LNCAP (cell line): ENCODE data around the gene AGPAT4.

Experiments
- TF ChIP-seq, protein P1 (sequence below): fragments of 450-650 bp; IDR thresholded peaks from 2 replicates; pipeline ENCODE4 v1.5.1; 2017; ENCODE audit warnings: mild to moderate bottlenecking

AGPAT4 gene

DNA sequence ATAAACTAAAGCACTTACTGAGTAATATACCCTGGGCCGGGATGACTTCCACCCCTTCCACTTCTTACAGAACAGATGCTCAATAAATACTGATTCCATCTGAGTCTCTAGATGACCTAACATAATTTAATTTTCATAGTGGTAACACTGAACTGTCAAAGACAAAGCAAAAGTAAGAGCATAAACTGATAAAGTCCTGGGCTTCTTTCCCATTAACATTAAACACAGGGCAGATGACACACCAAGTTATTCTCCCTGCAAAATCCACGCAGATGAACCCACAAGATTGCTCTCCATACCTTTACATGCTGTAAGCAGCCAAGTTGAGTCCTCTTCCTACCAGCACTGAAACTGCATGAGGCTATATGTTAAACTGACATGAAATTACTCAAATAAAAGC is 27.1 kb downstream of the AGPAT4 start:
- TF ChIP-seq, protein P1, sequence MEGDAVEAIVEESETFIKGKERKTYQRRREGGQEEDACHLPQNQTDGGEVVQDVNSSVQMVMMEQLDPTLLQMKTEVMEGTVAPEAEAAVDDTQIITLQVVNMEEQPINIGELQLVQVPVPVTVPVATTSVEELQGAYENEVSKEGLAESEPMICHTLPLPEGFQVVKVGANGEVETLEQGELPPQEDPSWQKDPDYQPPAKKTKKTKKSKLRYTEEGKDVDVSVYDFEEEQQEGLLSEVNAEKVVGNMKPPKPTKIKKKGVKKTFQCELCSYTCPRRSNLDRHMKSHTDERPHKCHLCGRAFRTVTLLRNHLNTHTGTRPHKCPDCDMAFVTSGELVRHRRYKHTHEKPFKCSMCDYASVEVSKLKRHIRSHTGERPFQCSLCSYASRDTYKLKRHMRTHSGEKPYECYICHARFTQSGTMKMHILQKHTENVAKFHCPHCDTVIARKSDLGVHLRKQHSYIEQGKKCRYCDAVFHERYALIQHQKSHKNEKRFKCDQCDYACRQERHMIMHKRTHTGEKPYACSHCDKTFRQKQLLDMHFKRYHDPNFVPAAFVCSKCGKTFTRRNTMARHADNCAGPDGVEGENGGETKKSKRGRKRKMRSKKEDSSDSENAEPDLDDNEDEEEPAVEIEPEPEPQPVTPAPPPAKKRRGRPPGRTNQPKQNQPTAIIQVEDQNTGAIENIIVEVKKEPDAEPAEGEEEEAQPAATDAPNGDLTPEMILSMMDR, result no peak

DNA sequence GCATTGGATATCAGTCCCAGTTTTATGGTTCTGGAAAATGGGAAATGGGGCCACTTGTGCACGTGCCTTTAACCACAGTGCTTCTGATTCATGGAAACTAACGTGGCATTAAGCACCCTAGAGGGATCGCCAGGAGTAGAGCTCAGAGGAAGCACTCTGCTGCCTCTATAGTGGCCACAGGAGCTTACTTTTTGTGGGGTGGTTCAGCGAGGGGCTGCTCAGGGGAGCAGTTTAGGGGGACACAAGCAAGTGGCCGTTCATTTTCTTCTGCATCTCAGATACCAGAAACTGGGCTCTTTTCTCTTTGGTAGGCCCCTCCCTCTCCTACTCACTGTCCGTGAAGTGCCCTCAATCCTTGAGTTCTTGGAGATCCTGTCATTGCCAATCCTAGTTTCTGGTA is 28.5 kb downstream of the AGPAT4 start:
- TF ChIP-seq, protein P1, result no peak

DNA sequence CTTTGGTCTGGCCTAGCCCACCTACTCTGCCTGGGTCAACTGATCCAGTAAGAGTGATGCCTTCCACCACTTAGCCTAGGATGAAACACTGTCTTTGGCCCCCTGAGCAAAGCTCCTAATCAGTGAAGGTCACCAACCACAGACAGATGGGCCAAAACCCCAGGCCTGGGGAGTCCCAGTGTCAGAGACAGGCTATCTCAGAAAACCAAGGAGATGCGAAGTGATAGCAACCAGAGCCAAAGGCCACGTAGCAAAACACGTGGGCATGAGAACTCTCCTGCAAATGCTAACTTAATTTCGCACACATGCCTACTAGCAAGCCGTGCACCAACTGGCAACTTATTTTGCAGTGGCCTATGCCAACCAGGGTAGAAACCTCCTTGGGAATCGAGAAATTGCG is 29.1 kb downstream of the AGPAT4 start:
- TF ChIP-seq, protein P1, result no peak

DNA sequence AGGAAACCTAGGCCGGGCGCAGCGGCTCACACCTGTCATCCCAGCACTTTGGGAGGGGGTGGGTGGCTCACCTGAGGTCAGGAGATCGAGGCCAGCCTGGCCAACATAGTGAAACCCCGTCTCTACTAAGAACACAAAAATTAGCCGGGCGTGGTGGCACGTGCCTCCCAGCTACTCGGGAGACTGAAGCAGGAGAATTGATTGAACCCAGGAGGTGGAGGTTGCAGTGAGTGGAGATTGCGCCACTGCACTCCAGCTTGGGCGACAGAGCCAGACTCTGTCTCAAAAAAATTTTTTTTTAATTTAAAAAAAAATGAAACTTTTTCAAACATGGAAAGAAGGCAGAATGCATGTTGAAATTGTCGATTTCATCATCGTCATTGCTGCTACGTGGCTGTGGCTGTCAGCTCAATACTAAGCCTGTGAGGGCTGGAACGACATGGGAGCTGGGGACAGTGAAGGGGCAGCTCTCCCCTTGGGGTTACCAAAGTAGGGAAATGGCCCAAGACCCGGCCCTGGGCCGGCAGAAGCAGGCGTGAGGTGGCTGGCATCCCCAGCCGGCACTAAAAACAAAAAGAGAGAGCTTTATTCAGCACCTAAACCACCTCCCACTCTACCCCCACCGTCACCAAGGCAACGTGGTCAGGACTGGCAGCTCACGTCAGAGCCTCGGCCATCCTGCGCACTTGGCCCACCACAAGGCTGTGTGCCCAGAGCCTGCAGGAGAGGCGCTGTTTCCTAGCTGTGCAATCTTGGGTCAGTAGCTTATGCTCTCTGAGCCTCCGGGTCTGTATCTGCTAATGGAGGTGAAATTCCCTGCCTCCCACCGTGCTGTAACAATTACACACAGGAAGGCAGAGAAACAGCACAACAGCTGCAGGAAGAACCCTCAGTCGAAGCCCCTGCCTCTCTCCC is 30.8 kb downstream of the AGPAT4 start:
- TF ChIP-seq, protein P1, result no peak

DNA sequence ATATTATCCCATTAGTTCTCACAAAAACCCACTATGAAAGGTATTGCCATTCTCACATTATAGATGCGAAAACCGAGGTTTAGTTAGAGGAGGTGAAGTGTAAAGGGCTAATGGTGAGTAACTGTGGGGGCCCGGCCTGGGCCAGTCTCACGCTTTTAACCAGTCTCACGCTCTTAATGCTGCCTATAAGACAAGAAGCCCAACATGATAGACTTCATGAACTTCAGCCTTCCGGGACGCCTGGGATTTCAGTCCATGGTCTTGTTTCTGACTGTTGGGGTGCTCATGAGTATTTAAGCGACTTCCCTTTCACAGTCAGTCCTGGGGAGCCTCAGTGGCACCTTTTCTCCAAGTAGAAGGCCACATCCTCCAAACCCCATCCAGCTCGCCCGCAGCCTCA is 31.7 kb downstream of the AGPAT4 start:
- TF ChIP-seq, protein P1, result no peak

DNA sequence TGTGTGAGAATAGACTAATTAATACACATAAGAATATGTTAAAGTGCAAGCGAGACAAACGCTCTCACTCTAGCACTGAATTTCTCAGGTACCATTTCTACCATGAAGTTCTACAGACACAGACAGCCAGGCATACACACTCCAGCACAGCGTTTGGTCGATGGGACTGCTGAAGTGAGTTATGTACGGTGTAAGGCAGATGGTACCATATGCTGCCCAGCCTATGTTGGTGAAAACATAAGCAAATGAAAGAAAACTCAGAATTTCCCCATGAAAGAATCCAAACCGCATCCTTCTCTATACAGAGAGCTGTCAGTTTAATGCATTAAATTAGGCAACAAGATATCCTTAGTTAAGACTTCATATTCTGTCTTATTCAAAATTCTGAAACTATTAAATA is 34.9 kb downstream of the AGPAT4 start:
- TF ChIP-seq, protein P1, result no peak

DNA sequence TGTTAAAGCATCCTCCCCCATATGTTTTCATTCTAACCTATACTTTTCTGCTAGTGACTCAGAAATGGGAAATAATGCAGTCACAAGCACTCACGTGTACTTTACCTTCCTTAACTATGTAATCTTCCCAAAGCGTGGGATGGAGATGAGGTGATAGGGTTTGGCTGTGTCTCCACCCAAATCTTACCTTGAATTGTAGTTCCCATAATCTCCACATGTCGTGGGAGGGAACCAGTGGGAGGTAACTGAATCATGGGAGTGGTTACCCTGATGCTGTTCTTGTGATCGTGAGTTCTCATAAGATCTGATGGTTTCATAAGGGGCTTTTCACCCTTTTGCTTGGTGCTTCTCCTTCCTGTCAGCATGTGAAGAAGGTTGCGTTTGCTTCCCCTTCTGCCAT is 35.4 kb downstream of the AGPAT4 start:
- TF ChIP-seq, protein P1, result no peak
